HFFc6 (cell line): ENCODE measurements around the gene DALRD3. TPM values are rescaled to one million over a fixed set of nuclear protein-coding genes. Genes with fewer than 3 reads are reported as not detected.
"Not testable (repeated sequence)": the region's sequence is repeated elsewhere in the genome, so short reads cannot be mapped to it uniquely, and the experiment has no call there.

ENCODE experiments used
- DNase-seq: peaks from one replicate; pipeline ENCODE4 v3.0.0-alpha.2; 2018
- H3K27ac Mint-ChIP-seq: 2 replicates; pipeline ENCODE4 v1.8.0; 2020; ENCODE audit warnings: mild to moderate bottlenecking, mixed read lengths
- H3K27me3 Mint-ChIP-seq: 2 replicates; pipeline ENCODE4 v1.8.0; 2021; ENCODE audit warnings: mild to moderate bottlenecking, moderate library complexity, mixed read lengths; ENCODE audit not compliant: insufficient read depth
- H3K36me3 Mint-ChIP-seq: 2 replicates; pipeline ENCODE4 v1.8.0; 2021; ENCODE audit warnings: low read depth, mixed read lengths
- H3K4me1 Mint-ChIP-seq: 2 replicates; pipeline ENCODE4 v1.8.0; 2020; ENCODE audit warnings: low read depth, mixed read lengths
- H3K4me3 Mint-ChIP-seq: 2 replicates; pipeline ENCODE4 v1.8.0; 2020; ENCODE audit warnings: mild to moderate bottlenecking, moderate library complexity, mixed read lengths
- H3K9me3 Mint-ChIP-seq: 2 replicates; pipeline ENCODE4 v1.8.0; 2020; ENCODE audit warnings: mild to moderate bottlenecking, mixed read lengths
- CTCF ChIP-seq: fragments of 200-600 bp; sonication (generic); IDR thresholded peaks from 2 replicates; pipeline ENCODE4 v1.5.0; 2021; ENCODE audit warnings: antibody characterized with exemption, mild to moderate bottlenecking
- total RNA-seq, 6 experiments: library from RNA; stranded (reverse); fragmentation: NEBNext Ultra II Directional; extraction: Animal tissue kit (Norgen Biotek cat#: 25700); gene quantifications; 2 replicates in 1 of 6; 3 replicates in 5 of 6; pipeline ENCODE4 v1.2.3, GENCODE V29; 2021

Gene DALRD3
- total RNA-seq, 6 experiments from 2014 or later: 25.3 to 33.9 (median 29.5) TPM

DNA sequence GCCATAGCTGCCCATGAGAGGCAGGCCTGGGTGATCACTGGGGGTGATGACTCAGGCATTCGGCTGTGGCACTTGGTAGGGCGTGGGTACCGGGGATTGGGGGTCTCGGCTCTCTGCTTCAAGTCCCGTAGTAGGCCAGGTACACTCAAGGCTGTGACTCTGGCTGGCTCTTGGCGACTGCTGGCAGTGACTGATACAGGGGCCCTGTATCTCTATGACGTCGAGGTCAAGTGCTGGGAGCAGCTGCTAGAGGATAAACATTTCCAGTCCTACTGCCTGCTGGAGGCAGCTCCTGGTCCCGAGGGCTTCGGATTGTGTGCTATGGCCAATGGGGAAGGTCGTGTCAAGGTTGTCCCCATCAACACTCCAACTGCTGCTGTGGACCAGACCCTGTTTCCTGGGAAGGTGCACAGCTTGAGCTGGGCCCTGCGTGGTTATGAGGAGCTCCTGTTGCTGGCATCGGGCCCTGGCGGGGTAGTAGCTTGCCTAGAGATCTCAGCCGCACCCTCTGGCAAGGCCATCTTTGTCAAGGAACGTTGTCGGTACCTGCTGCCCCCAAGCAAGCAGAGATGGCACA lies 5.9 kb downstream of the DALRD3 start:
- no peak overlapping the region for H3K27ac Mint-ChIP-seq
- peaks cover 33% of the 10 kb centered on the region for H3K4me1 Mint-ChIP-seq
- H3K9me3 Mint-ChIP-seq: no peaks in the 10 kb centered on the region
- DNase-seq: no peak
- no peak for TF ChIP-seq CTCF
- H3K36me3 Mint-ChIP-seq: peaks cover 27% of the 10 kb centered on the region
- H3K27me3 Mint-ChIP-seq: peaks cover 7% of the 10 kb centered on the region
- no peak overlapping the region for H3K4me3 Mint-ChIP-seq

DNA sequence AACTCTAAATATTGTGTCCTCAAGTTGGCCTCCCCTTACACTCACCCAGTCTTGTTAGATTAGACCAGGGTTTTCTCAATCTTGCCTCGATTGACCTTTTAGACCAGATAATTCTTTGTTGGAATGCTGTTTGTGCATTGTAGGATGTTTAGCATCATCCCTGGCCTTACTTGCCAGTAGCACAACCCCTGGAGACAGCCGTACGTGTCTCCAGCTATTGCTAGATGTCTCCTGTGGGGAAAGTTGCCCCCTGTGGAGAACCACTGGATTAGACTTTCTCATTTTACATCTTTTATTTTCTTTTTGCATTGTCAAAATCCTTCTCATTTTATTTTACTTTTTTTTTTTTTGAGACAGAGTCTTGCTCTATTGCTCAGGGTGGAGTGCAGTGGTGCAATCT lies 9.0 kb downstream of the DALRD3 start:
- peak overlapping the region; percentile 33; the same call in 1 of the 2 replicates for H3K27ac Mint-ChIP-seq
- TF ChIP-seq CTCF: no peak
- peak overlapping the region; percentile 98; the same call in 1 of the 2 replicates for H3K4me3 Mint-ChIP-seq

GRCh38 chr3:49008627-49009026 lies 9.8 kb downstream of the DALRD3 start:
- H3K27me3 Mint-ChIP-seq: not testable (repeated sequence)
- peak overlapping the region; percentile 98 for H3K27ac Mint-ChIP-seq

More for the DNA sequence above, 9.0 kb downstream of the DALRD3 start:
- H3K27me3 Mint-ChIP-seq: peaks cover 4% of the 10 kb centered on the region
- H3K9me3 Mint-ChIP-seq: no peaks in the 10 kb centered on the region
- DNase-seq: no peak
- H3K4me1 Mint-ChIP-seq: peaks cover 28% of the 10 kb centered on the region
- peaks cover 12% of the 10 kb centered on the region; the same call in 1 of the 2 replicates for H3K36me3 Mint-ChIP-seq

GRCh38 chr3:49007771-49008528 lies 10.4 kb downstream of the DALRD3 start:
- peak; percentile 17; the same call in 1 of the 2 replicates for TF ChIP-seq CTCF
- DNase-seq: peak; percentile 78
- peaks cover 15% of the 10 kb centered on the region; the same call in 1 of the 2 replicates for H3K36me3 Mint-ChIP-seq
- peak overlapping the region; percentile 98 for H3K27ac Mint-ChIP-seq
- no peaks in the 10 kb centered on the region for H3K9me3 Mint-ChIP-seq
- peaks cover 28% of the 10 kb centered on the region for H3K4me1 Mint-ChIP-seq
- H3K27me3 Mint-ChIP-seq: peaks cover 4% of the 10 kb centered on the region
- H3K4me3 Mint-ChIP-seq: peak overlapping the region; percentile 98

More at GRCh38 chr3:49008627-49009026, 9.8 kb downstream of the DALRD3 start:
- not testable (repeated sequence) for H3K9me3 Mint-ChIP-seq, DNase-seq
- peaks cover 28% of the 10 kb centered on the region for H3K4me1 Mint-ChIP-seq
- peak overlapping the region; percentile 98 for H3K4me3 Mint-ChIP-seq
- H3K36me3 Mint-ChIP-seq: peaks cover 15% of the 10 kb centered on the region; the same call in 1 of the 2 replicates

DNA sequence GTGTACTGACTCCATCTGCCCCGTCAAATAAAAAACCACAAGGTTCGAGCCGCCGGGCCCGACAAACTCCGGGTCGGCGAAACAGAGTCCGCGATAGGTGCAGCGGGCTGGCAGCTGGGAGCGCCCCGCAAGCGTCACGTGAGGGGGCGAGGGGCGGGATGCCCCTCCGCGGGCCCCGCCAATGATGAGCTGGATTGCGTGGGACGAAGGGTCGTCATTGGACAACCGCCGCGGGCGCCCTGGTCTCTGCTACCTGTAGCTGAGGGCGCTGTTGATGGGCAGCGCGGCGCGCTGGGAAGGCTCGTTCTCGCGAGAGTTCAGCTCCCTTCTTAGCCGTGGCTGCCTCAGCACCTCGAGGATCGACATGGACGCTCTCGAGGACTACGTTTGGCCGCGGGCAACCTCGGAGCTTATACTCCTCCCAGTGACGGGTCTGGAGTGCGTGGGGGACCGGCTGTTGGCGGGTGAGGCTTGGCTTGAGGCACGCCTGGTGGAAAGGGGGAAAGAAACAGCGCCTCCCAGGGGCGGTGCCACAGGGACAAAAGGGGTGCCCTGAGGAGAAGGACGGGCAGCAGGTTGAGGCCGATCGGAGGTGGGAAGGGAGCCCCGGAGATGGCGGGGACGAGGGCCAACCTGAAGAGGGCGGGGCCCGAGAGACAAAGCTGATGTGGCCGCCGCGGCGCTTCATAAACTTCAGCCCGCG lies 11.2 kb downstream of the DALRD3 start, which contains the start of gene WDR6:
Gene WDR6 (plus strand): TSS at position 324 of the 703 bp plus-strand sequence. CDS start 41 bp downstream, at position 365.
- peaks cover 4% of the 10 kb centered on the region for H3K27me3 Mint-ChIP-seq
- H3K4me3 Mint-ChIP-seq: peak within 1 kb of the TSS; percentile 98
- H3K27ac Mint-ChIP-seq: peak within 1 kb of the TSS; percentile 98
- no peaks in the 10 kb centered on the region for H3K9me3 Mint-ChIP-seq
- peak; percentile 97 for DNase-seq
- TF ChIP-seq CTCF: peak; percentile 77
- H3K36me3 Mint-ChIP-seq: peaks cover 14% of the 10 kb centered on the region; the same call in 1 of the 2 replicates
- H3K4me1 Mint-ChIP-seq: peaks cover 28% of the 10 kb centered on the region
